ENCODE measurements around the gene FCRLB.

Gene FCRLB

DNA sequence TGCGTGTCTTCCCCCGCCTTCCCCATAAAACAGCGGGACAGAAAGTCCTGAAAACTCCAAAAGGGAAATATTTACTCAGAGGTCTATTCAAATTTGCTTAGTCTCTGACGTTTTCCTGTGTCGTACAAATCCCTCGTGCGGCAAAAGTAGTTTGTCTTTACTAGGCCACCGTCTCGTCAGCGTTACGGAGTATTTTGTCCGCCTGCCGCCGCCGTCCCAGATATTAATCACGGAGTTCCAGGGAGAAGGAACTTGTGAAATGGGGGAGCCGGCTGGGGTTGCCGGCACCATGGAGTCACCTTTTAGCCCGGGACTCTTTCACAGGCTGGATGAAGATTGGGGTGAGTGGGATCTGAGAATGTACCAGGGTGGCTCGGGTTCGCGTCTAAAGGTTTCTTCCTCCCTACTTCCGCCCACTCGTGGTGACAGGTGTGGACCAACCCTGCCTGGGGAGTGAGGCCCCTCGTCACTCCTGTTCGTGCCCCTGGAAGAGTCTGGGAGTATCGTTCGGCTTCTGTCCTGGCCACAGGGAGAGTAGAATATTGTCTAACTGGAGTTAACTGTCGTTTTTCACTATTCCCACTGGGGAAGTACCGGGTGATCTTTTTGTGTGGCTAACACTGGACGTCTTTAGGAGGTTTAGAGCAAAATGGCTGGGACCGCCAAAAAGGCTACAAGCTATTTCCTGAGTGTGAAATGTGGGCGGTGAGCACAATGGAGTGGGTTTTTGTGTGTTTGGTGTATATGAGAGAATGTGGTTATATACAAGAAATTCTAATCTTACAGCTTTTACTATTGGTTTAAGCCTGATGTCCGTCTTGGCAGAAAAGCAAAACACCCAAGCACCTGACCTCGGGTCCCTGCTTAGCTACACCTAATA lies 45.0 kb downstream of the FCRLB start, which contains the start of gene ATF6 (continued):
- TF ChIP-seq ZNF146 (tag by site-specific recombination; IDR thresholded peaks at IDR 0.05), result no peak
- no peak for TF ChIP-seq ZNF138 (tag by site-specific recombination; IDR thresholded peaks at IDR 0.05; ENCODE audit: borderline replicate concordance)
- no peak for TF ChIP-seq ZNF707 (tag by site-specific recombination; IDR thresholded peaks at IDR 0.05)
- TF ChIP-seq ZNF785 (tag by site-specific recombination; IDR thresholded peaks at IDR 0.05), result no peak
- TF ChIP-seq ZNF843 (tag by site-specific recombination; IDR thresholded peaks at IDR 0.05), result no peak
- TF ChIP-seq ZSCAN16 (tag by site-specific recombination; IDR thresholded peaks at IDR 0.05), result no peak
- no peak for TF ChIP-seq YY2 (tag by site-specific recombination; IDR thresholded peaks at IDR 0.05)
- TF ChIP-seq EGR2 (tag by site-specific recombination; IDR thresholded peaks at IDR 0.05; ENCODE audit: low read depth), result peak; percentile 62
- TF ChIP-seq ZNF548 (tag by site-specific recombination; IDR thresholded peaks at IDR 0.05), result no peak
- TF ChIP-seq SCRT2 (tag by site-specific recombination; IDR thresholded peaks at IDR 0.05), result no peak
- no peak for TF ChIP-seq ZNF473 (tag by site-specific recombination; IDR thresholded peaks at IDR 0.05)
- TF ChIP-seq ZBTB17 (tag by site-specific recombination; IDR thresholded peaks at IDR 0.05), result peak; percentile 86
- TF ChIP-seq ZNF19 (tag by site-specific recombination; IDR thresholded peaks at IDR 0.05; ENCODE audit: low read depth), result no peak
- TF ChIP-seq ZNF747 (tag by site-specific recombination; IDR thresholded peaks at IDR 0.05), result no peak
- no peak for TF ChIP-seq ZNF792 (tag by site-specific recombination; IDR thresholded peaks at IDR 0.05)
- TF ChIP-seq, protein P1, sequence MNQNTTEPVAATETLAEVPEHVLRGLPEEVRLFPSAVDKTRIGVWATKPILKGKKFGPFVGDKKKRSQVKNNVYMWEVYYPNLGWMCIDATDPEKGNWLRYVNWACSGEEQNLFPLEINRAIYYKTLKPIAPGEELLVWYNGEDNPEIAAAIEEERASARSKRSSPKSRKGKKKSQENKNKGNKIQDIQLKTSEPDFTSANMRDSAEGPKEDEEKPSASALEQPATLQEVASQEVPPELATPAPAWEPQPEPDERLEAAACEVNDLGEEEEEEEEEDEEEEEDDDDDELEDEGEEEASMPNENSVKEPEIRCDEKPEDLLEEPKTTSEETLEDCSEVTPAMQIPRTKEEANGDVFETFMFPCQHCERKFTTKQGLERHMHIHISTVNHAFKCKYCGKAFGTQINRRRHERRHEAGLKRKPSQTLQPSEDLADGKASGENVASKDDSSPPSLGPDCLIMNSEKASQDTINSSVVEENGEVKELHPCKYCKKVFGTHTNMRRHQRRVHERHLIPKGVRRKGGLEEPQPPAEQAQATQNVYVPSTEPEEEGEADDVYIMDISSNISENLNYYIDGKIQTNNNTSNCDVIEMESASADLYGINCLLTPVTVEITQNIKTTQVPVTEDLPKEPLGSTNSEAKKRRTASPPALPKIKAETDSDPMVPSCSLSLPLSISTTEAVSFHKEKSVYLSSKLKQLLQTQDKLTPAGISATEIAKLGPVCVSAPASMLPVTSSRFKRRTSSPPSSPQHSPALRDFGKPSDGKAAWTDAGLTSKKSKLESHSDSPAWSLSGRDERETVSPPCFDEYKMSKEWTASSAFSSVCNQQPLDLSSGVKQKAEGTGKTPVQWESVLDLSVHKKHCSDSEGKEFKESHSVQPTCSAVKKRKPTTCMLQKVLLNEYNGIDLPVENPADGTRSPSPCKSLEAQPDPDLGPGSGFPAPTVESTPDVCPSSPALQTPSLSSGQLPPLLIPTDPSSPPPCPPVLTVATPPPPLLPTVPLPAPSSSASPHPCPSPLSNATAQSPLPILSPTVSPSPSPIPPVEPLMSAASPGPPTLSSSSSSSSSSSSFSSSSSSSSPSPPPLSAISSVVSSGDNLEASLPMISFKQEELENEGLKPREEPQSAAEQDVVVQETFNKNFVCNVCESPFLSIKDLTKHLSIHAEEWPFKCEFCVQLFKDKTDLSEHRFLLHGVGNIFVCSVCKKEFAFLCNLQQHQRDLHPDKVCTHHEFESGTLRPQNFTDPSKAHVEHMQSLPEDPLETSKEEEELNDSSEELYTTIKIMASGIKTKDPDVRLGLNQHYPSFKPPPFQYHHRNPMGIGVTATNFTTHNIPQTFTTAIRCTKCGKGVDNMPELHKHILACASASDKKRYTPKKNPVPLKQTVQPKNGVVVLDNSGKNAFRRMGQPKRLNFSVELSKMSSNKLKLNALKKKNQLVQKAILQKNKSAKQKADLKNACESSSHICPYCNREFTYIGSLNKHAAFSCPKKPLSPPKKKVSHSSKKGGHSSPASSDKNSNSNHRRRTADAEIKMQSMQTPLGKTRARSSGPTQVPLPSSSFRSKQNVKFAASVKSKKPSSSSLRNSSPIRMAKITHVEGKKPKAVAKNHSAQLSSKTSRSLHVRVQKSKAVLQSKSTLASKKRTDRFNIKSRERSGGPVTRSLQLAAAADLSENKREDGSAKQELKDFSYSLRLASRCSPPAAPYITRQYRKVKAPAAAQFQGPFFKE (tag by site-specific recombination; IDR thresholded peaks at IDR 0.05; ENCODE audit: borderline replicate concordance), result no peak
- no peak for TF ChIP-seq SETDB1 (IDR thresholded peaks at IDR 0.05; ENCODE audit: insufficient read length, low read length)
- TF ChIP-seq PRDM1 (tag by site-specific recombination; IDR thresholded peaks at IDR 0.05), result peak; percentile 60; the same call in 1 of the 2 replicates
- peak; percentile 65; the same call in 1 of the 2 replicates for TF ChIP-seq PATZ1 (tag by site-specific recombination; IDR thresholded peaks at IDR 0.05)
- TF ChIP-seq, protein P2, sequence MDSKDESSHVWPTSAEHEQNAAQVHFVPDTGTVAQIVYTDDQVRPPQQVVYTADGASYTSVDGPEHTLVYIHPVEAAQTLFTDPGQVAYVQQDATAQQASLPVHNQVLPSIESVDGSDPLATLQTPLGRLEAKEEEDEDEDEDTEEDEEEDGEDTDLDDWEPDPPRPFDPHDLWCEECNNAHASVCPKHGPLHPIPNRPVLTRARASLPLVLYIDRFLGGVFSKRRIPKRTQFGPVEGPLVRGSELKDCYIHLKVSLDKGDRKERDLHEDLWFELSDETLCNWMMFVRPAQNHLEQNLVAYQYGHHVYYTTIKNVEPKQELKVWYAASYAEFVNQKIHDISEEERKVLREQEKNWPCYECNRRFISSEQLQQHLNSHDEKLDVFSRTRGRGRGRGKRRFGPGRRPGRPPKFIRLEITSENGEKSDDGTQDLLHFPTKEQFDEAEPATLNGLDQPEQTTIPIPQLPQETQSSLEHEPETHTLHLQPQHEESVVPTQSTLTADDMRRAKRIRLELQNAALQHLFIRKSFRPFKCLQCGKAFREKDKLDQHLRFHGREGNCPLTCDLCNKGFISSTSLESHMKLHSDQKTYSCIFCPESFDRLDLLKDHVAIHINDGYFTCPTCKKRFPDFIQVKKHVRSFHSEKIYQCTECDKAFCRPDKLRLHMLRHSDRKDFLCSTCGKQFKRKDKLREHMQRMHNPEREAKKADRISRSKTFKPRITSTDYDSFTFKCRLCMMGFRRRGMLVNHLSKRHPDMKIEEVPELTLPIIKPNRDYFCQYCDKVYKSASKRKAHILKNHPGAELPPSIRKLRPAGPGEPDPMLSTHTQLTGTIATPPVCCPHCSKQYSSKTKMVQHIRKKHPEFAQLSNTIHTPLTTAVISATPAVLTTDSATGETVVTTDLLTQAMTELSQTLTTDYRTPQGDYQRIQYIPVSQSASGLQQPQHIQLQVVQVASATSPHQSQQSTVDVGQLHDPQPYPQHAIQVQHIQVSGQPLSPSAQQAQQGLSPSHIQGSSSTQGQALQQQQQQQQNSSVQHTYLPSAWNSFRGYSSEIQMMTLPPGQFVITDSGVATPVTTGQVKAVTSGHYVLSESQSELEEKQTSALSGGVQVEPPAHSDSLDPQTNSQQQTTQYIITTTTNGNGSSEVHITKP (tag by site-specific recombination; IDR thresholded peaks at IDR 0.05), result peak; percentile 97
- TF ChIP-seq, protein P3, sequence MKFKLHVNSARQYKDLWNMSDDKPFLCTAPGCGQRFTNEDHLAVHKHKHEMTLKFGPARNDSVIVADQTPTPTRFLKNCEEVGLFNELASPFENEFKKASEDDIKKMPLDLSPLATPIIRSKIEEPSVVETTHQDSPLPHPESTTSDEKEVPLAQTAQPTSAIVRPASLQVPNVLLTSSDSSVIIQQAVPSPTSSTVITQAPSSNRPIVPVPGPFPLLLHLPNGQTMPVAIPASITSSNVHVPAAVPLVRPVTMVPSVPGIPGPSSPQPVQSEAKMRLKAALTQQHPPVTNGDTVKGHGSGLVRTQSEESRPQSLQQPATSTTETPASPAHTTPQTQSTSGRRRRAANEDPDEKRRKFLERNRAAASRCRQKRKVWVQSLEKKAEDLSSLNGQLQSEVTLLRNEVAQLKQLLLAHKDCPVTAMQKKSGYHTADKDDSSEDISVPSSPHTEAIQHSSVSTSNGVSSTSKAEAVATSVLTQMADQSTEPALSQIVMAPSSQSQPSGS (tag by site-specific recombination; IDR thresholded peaks at IDR 0.05; ENCODE audit: low read depth), result peak; percentile 72
- TF ChIP-seq ZNF423 (tag by site-specific recombination; IDR thresholded peaks at IDR 0.05), result no peak; the same call in 1 of the 2 replicates
- TF ChIP-seq, protein P4, sequence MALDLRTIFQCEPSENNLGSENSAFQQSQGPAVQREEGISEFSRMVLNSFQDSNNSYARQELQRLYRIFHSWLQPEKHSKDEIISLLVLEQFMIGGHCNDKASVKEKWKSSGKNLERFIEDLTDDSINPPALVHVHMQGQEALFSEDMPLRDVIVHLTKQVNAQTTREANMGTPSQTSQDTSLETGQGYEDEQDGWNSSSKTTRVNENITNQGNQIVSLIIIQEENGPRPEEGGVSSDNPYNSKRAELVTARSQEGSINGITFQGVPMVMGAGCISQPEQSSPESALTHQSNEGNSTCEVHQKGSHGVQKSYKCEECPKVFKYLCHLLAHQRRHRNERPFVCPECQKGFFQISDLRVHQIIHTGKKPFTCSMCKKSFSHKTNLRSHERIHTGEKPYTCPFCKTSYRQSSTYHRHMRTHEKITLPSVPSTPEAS (tag by site-specific recombination; IDR thresholded peaks at IDR 0.05), result peak; percentile 9; the same call in 1 of the 2 replicates
- TF ChIP-seq HOXC10 (CRISPR knock-in tag; IDR thresholded peaks at IDR 0.05), result no peak
- no peak for TF ChIP-seq ZNF350 (tag by site-specific recombination; IDR thresholded peaks at IDR 0.05)

Measured in HEK293 (cell line).